GM12875 (cell line): Measurements from ENCODE around the gene KCNC4.

ENCODE experiments used
- H3K4me3 ChIP-seq: one replicate; pipeline ENCODE4 v1.5.1; 2011; ENCODE audit warnings: low read depth, low read length, control low read depth
- CTCF ChIP-seq: IDR thresholded peaks from 2 replicates; pipeline ENCODE4 v1.5.1; 2011; ENCODE audit warnings: low read depth, mild to moderate bottlenecking, control low read depth, inconsistent platforms, low read length, moderate library complexity, borderline replicate concordance; ENCODE audit not compliant: insufficient read depth

The KCNC4 gene

GRCh38 chr1:110209715-110210603, at the start of gene KCNC4:
Gene KCNC4 (plus strand): TSS chr1:110210314. CDS start chr1:110211500, 1,186 bp downstream.
- peak within 1 kb of the TSS; percentile 42 for H3K4me3 ChIP-seq
- TF ChIP-seq CTCF, result no peak

GRCh38 chr1:110160538-110161100, 49.5 kb upstream of the KCNC4 start:
- no peak overlapping the region for H3K4me3 ChIP-seq
- no peak for TF ChIP-seq CTCF

- no peak overlapping the region for H3K4me3 ChIP-seq
- no peak for TF ChIP-seq CTCF
These were observed 48.9 kb upstream of the KCNC4 start for GRCh38 chr1:110161165-110161564.

- no peak overlapping the region for H3K4me3 ChIP-seq
These were observed 48.3 kb upstream of the KCNC4 start for GRCh38 chr1:110161849-110162248.

GRCh38 chr1:110163591-110163990, 46.5 kb upstream of the KCNC4 start:
- H3K4me3 ChIP-seq, result no peak overlapping the region
- no peak for TF ChIP-seq CTCF

More at GRCh38 chr1:110161849-110162248, 48.3 kb upstream of the KCNC4 start:
- TF ChIP-seq CTCF, result no peak

GRCh38 chr1:110164725-110165350, 45.3 kb upstream of the KCNC4 start:
- H3K4me3 ChIP-seq, result no peak overlapping the region
- no peak for TF ChIP-seq CTCF
